Measurements from ENCODE around the gene PWP2. TPM values are rescaled to one million over a fixed set of nuclear protein-coding genes. Genes with fewer than 3 reads are reported as not detected.

PWP2 gene
- total RNA-seq, 1 donor from 2014 or later = 7.4 TPM

DNA sequence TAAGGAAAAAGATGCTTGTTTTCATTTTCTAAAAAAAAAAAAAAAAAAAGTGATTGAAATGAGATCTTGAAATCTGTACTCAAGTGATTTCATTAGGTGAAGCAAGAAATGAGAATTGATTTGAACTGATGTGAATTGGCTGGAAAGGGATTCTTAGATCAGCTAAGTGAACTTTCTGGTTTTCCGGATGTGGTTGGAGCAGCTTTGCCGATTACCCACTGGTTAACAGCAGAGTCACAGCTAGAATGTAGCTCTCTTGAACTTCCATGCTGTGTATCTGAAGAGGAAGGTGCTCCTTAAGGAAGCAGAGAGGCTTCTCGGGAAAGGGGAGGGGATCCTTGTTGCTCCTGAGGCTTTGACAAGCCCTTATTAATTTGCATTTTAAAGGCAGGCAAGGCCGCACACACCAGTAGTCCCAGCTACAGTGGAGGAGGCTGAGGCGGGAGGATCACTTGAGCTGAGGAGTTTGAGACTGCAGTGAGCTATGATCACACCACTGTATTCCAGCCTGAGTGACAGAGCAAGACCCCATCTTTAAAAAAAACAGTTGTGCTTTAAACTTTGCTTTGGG is 28.7 kb upstream of the PWP2 start:
- no peak overlapping the region for H3K4me3 ChIP-seq
- DNase-seq = no peak
- no peaks in the 10 kb centered on the region for H3K9me3 ChIP-seq (replicated peaks)
- no peak overlapping the region for H3K27ac ChIP-seq (replicated peaks)
- intact Hi-C loops (cut with micrococcal nuclease) = no loop called here
- peaks cover 87% of the 10 kb centered on the region for H3K36me3 ChIP-seq
- no peaks in the 10 kb centered on the region for H3K27me3 ChIP-seq (ENCODE audit: low read depth)
- H3K4me1 ChIP-seq = peaks cover 15% of the 10 kb centered on the region
- TF ChIP-seq, protein P1, sequence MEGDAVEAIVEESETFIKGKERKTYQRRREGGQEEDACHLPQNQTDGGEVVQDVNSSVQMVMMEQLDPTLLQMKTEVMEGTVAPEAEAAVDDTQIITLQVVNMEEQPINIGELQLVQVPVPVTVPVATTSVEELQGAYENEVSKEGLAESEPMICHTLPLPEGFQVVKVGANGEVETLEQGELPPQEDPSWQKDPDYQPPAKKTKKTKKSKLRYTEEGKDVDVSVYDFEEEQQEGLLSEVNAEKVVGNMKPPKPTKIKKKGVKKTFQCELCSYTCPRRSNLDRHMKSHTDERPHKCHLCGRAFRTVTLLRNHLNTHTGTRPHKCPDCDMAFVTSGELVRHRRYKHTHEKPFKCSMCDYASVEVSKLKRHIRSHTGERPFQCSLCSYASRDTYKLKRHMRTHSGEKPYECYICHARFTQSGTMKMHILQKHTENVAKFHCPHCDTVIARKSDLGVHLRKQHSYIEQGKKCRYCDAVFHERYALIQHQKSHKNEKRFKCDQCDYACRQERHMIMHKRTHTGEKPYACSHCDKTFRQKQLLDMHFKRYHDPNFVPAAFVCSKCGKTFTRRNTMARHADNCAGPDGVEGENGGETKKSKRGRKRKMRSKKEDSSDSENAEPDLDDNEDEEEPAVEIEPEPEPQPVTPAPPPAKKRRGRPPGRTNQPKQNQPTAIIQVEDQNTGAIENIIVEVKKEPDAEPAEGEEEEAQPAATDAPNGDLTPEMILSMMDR (IDR thresholded peaks at IDR 0.05; ENCODE audit: borderline replicate concordance) = no peak

GRCh38 chr21:44079446-44079845 is 27.8 kb upstream of the PWP2 start:
- Histone ChIP-seq H3K4me3 (no peak overlapping the region), H3K36me3 (peaks cover 80% of the 10 kb centered on the region), H3K27ac (replicated peaks) (no peak overlapping the region), H3K27me3 (ENCODE audit: low read depth) (no peaks in the 10 kb centered on the region), H3K4me1 (peaks cover 24% of the 10 kb centered on the region), H3K9me3 (replicated peaks) (no peaks in the 10 kb centered on the region)
- no peak for DNase-seq
- intact Hi-C loops (cut with micrococcal nuclease) = no loop called here
- TF ChIP-seq, protein P1 (IDR thresholded peaks at IDR 0.05; ENCODE audit: borderline replicate concordance) = no peak

DNA sequence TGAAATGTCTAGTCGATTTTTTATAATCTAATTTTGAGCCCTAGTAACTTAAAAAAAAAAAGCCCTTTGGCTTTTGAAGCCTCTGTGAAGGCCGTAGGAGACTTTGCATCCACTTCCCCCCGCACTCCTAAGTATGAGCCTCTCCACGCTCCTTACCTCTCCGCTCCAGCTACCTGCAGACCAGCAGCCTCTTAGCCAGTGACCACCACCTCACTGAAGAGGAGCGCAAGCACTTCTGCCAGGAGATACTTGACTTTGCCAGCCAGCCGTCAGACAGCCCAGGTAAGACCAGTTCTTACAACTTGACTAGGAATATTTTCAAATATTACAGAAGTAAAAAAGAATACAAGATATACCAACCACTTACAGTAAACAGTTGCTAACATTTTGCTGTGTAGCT is 27.4 kb upstream of the PWP2 start:
- peaks cover 28% of the 10 kb centered on the region for H3K4me1 ChIP-seq
- no peak overlapping the region for H3K4me3 ChIP-seq
- TF ChIP-seq, protein P1 (IDR thresholded peaks at IDR 0.05; ENCODE audit: borderline replicate concordance) = no peak
- no peak overlapping the region for H3K27ac ChIP-seq (replicated peaks)
- no peak for DNase-seq
- intact Hi-C loops (cut with micrococcal nuclease) = no loop called here
- H3K9me3 ChIP-seq (replicated peaks) = no peaks in the 10 kb centered on the region
- no peaks in the 10 kb centered on the region for H3K27me3 ChIP-seq (ENCODE audit: low read depth)
- peaks cover 76% of the 10 kb centered on the region for H3K36me3 ChIP-seq

- DNase-seq = no peak
- Histone ChIP-seq H3K4me3 (peak overlapping the region; percentile 34), H3K4me1 (peaks cover 57% of the 10 kb centered on the region), H3K9me3 (replicated peaks) (no peaks in the 10 kb centered on the region), H3K27ac (replicated peaks) (peak overlapping the region; percentile 88), H3K36me3 (peaks cover 59% of the 10 kb centered on the region), H3K27me3 (ENCODE audit: low read depth) (no peaks in the 10 kb centered on the region)
- intact Hi-C loops (cut with micrococcal nuclease) = no loop called here
- TF ChIP-seq, protein P1 (IDR thresholded peaks at IDR 0.05; ENCODE audit: borderline replicate concordance) = no peak
Measured at GRCh38 chr21:44082648-44083440, 24.4 kb upstream of the PWP2 start.

GRCh38 chr21:44083631-44084291 is 23.4 kb upstream of the PWP2 start:
- H3K27me3 ChIP-seq (ENCODE audit: low read depth) = no peaks in the 10 kb centered on the region
- peaks cover 60% of the 10 kb centered on the region for H3K36me3 ChIP-seq
- TF ChIP-seq, protein P1 (IDR thresholded peaks at IDR 0.05; ENCODE audit: borderline replicate concordance) = no peak
- DNase-seq = no peak
- intact Hi-C loops (cut with micrococcal nuclease) = no loop called here
- H3K27ac ChIP-seq (replicated peaks) = peak overlapping the region; percentile 88
- peaks cover 64% of the 10 kb centered on the region for H3K4me1 ChIP-seq
- no peaks in the 10 kb centered on the region for H3K9me3 ChIP-seq (replicated peaks)
- peak overlapping the region; percentile 34 for H3K4me3 ChIP-seq

Data from left ventricle myocardium inferior (tissue), 1 donor.